Stimulated activated CD8-positive, alpha-beta memory T cell treated with anti-CD3 and anti-CD28 coated beads, Interleukin-2, amount 100 ng/mL, for 48 hours (primary cell): ENCODE data around the gene RAB8A.
"Not testable (repeated sequence)": the region's sequence is repeated elsewhere in the genome, so short reads cannot be mapped to it uniquely, and the experiment has no call there.

ENCODE experiments used
- DNase-seq, 2 donors: peaks; one replicate each; pipeline ENCODE4 v3.0.0-alpha.2; 2020; ENCODE audit warnings: low read depth in 2 of 2

RAB8A gene

DNA sequence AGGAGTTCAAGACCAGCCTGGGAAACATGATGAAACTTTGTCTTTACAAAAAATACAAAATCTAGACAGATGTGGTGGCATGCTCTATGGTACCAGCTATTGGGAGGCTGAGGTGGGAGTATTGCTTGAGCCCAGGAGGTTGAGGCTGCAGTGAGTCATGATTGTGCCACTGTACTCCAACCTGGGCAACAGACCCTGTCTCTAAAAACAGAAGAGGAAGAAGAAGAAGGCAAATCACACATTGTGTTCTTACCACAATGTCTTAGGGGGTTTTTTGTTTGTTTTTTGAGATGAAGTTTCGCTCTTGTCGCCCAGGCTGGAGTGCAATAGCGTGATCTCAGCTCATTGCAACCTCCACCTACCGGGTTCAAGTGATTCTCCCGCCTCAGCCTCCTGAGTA is 67.2 kb downstream of the RAB8A start:
- not testable (repeated sequence) for DNase-seq

DNA sequence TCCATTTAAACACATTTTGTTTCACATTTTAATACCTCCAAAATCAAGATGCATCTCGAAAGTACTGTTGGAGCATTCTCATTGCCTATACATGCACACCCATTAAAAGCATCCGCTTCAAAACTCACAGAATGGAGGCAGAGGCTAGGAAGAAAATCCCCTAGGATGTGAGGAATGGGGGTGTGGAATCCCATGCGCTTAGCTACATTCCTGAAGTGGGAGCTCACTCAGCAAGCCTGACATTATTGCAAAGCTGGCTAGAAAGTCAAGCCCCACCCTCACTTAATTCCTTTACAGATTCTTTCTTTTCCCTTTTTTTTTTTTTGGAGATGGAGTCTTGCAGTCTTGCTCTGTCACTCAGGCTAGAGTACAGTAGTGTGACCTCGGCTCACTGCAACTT is 68.9 kb downstream of the RAB8A start:
- DNase-seq = no peak
